HepG2 (cell line): Measurements from ENCODE around the gene C1orf216. TPM values are rescaled to one million over a fixed set of nuclear protein-coding genes. Genes with fewer than 3 reads are reported as not detected.

Experiments
- ATAC-seq: fragments of 200-7000 bp; cut with Tn5 transposase; 3 replicates; pipeline ENCODE4 v1.9.1; 2020; ENCODE audit warnings: mild to moderate bottlenecking, moderate library complexity
- BruUV-seq: library from RNA; stranded (reverse); fragments of 400-500 nt; replicated peaks from 2 replicates; lab custom pipeline; 2021; lab: Mats Ljungman, UMichigan
- CTCF ChIA-PET: fragments of 300-600 bp; formaldehyde crosslinking; extraction: SDS; loops from one replicate; lab custom pipeline; 2021; ENCODE audit warnings: low total read pairs, inconsistent platforms, low intra/inter-chr PET ratio; lab: Yijun Ruan, JAX
- POLR2A ChIA-PET: fragments of 350-600 bp; sonication (Branson Sonifier 250); formaldehyde crosslinking; loops from one replicate; lab custom pipeline; 2020; ENCODE audit warnings: antibody characterized with exemption, inconsistent platforms; lab: Yijun Ruan, JAX
- DNase-seq: peaks from one replicate; pipeline ENCODE4 v3.0.0-alpha.2; 2015; ENCODE audit warnings: low spot score
- FAIRE-seq: peaks from 3 replicates; lab custom pipeline; 2011; peaks lifted over from hg19 to GRCh38; lab: Jason Lieb, UNC
- H2AFZ ChIP-seq: one replicate; pipeline ENCODE4 v1.6.1; 2011; ENCODE audit warnings: low read length, inconsistent platforms
- H3K27ac ChIP-seq: fragments of 300-600 bp; 3 replicates; pipeline ENCODE4 v1.8.0; 2011; ENCODE audit warnings: mixed run types, mild to moderate bottlenecking, mixed read lengths, low read length, inconsistent platforms; ENCODE audit not compliant: insufficient read depth; ENCODE audit errors: extremely low read length
- H3K27me3 ChIP-seq, 2 experiments: fragments of 200-600 bp in 1 of 2; 2 replicates in 1 of 2; 3 replicates in 1 of 2; pipeline versions ENCODE4 v1.6.0 to v1.8.0; 2011; ENCODE audit warnings: low read length in 2 of 2, mild to moderate bottlenecking in 2 of 2, moderate library complexity in 2 of 2, inconsistent platforms in 1 of 2; ENCODE audit not compliant: insufficient read depth in 2 of 2, control insufficient read depth in 1 of 2
- H3K36me3 ChIP-seq, 2 experiments: fragments of 200-600 bp in 1 of 2; replicated peaks in 1 of 2; 2 replicates in 1 of 2; 3 replicates in 1 of 2; pipeline versions ENCODE4 v1.5.1 to v1.8.0; 2011; ENCODE audit warnings: low read length in 2 of 2, inconsistent platforms in 1 of 2; ENCODE audit not compliant: insufficient read depth in 2 of 2, control insufficient read depth in 1 of 2
- H3K4me1 ChIP-seq: 2 replicates; pipeline ENCODE4 v1.5.1; 2012; ENCODE audit warnings: low read length, inconsistent platforms; ENCODE audit not compliant: insufficient read depth
- H3K4me2 ChIP-seq: 2 replicates; pipeline ENCODE4 v1.6.0; 2011; ENCODE audit warnings: low read depth, low read length, inconsistent platforms
- H3K4me3 ChIP-seq, 3 experiments: fragments of 200-600 bp in 1 of 3; sonication (generic), shearing (Covaris generic) in 1 of 3; replicated peaks in 1 of 3; 2 replicates each; pipeline ENCODE4 v1.5.1; 2011 to 2016; ENCODE audit warnings: low read length in 3 of 3, inconsistent platforms in 2 of 3, low read depth in 2 of 3, mild to moderate bottlenecking in 2 of 3, control low read depth in 1 of 3, mixed read lengths in 1 of 3; ENCODE audit not compliant: insufficient read depth in 1 of 3
- H3K79me2 ChIP-seq: one replicate; pipeline ENCODE4 v1.6.1; 2011; ENCODE audit warnings: low read length, inconsistent platforms; ENCODE audit not compliant: insufficient read depth
- H3K9ac ChIP-seq: 2 replicates; pipeline ENCODE4 v1.6.0; 2011; ENCODE audit warnings: mild to moderate bottlenecking, low read depth, low read length, inconsistent platforms; ENCODE audit not compliant: insufficient read depth
- H3K9me3 ChIP-seq: 2 replicates; pipeline ENCODE4 v1.5.1; 2012; ENCODE audit warnings: mild to moderate bottlenecking, low read length
- H4K20me1 ChIP-seq: 2 replicates; pipeline ENCODE4 v1.6.0; 2011; ENCODE audit warnings: inconsistent platforms, mild to moderate bottlenecking, low read length, moderate library complexity; ENCODE audit not compliant: insufficient read depth
- AHDC1 ChIP-seq: sonication (generic); formaldehyde crosslinking; IDR thresholded peaks from 2 replicates; pipeline ENCODE4 v1.5.1; 2020; ENCODE audit warnings: mild to moderate bottlenecking, missing genetic modification reagents, borderline replicate concordance
- DMTF1 ChIP-seq: sonication (generic); formaldehyde crosslinking; IDR thresholded peaks from 2 replicates; pipeline ENCODE4 v1.4.0; 2020; ENCODE audit warnings: mild to moderate bottlenecking, missing genetic modification reagents
- NFRKB ChIP-seq: fragments of 450-650 bp; IDR thresholded peaks from 2 replicates; pipeline ENCODE4 v1.6.1; 2017
- REL ChIP-seq: sonication (generic); formaldehyde crosslinking; conservative IDR thresholded peaks from 2 replicates; pipeline ENCODE4 v1.8.0; 2022; ENCODE audit warnings: mild to moderate bottlenecking, missing genetic modification reagents, moderate library complexity
- TBX2 ChIP-seq: sonication (generic); formaldehyde crosslinking; IDR thresholded peaks from 2 replicates; pipeline ENCODE4 v1.5.0; 2020; ENCODE audit warnings: missing genetic modification reagents, mild to moderate bottlenecking, borderline replicate concordance
- ZKSCAN1 ChIP-seq: fragments of 150-350 bp; IDR thresholded peaks from 2 replicates; pipeline ENCODE4 v1.6.1; 2014; ENCODE audit warnings: low read length
- ZNF317 ChIP-seq: sonication (generic); formaldehyde crosslinking; IDR thresholded peaks from 2 replicates; pipeline ENCODE4 v1.5.0; 2020; ENCODE audit warnings: mild to moderate bottlenecking, missing genetic modification reagents
- ZNF441 ChIP-seq: sonication (generic); formaldehyde crosslinking; IDR thresholded peaks from 2 replicates; pipeline ENCODE4 v1.7.0; 2021; ENCODE audit warnings: missing genetic modification reagents, borderline replicate concordance
- ZNF562 ChIP-seq: sonication (generic); formaldehyde crosslinking; IDR thresholded peaks from 2 replicates; pipeline ENCODE4 v1.8.0; 2022; ENCODE audit warnings: missing genetic modification reagents, borderline replicate concordance
- WGBS: methylation state at CpG from one replicate; pipeline ENCODE4 v1.1.6; 2017; ENCODE audit warnings: low lambda C conversion rate; 5-methylcytosine and 5-hydroxymethylcytosine counted together
- in situ Hi-C: cut with HindIII; loops from 2 replicates; pipeline ENCODE4 v1.10.0; 2017; ENCODE audit warnings: low pct_unique_long_range_greater_than_20kb; ENCODE audit not compliant: extremely low pct_ligation_motif_present
- intact Hi-C: fragments of 100-400 bp; cut with micrococcal nuclease; formaldehyde crosslinking; loops from one replicate; pipeline ENCODE4 v1.10.0; 2022; ENCODE audit not compliant: unreplicated experiment
- polyA plus RNA-seq, 8 experiments: library from polyadenylated mRNA; depleted of rRNA in 3 of 8; stranded (reverse) in 7 of 8; unstranded in 1 of 8; fragments of >200 nt; fragmentation: Illumina TruSeq in 4 of 8; extraction: Trizol in 4 of 8; gene quantifications; 2 replicates each; pipeline versions ENCODE4 v1.2.1 to v1.2.3, GENCODE V29; 2011 to 2016; ENCODE audit warnings: low read depth in 4 of 8, missing spikeins in 1 of 8, mixed read lengths in 1 of 8; ENCODE audit not compliant: insufficient read depth in 1 of 8
- total RNA-seq, 5 experiments: library from RNA; depleted of rRNA; stranded (reverse); fragments of >200 nt; fragmentation: Illumina TruSeq; extraction: Trizol; gene quantifications; 2 replicates each; pipeline ENCODE4 v1.2.3, GENCODE V29; 2016; ENCODE audit warnings: low read depth in 1 of 5
- TF ChIP-seq, protein P1 (sequence below): sonication (generic); formaldehyde crosslinking; IDR thresholded peaks from 2 replicates; pipeline ENCODE4 v1.4.0; 2020; ENCODE audit warnings: low read depth, mild to moderate bottlenecking, missing genetic modification reagents

C1orf216 gene
- total and polyA plus RNA-seq, 2 of the 13 experiments (the other 11 are each of a cell fraction or from before 2014, with no cell fraction given), result 0.48 to 1.1 TPM

DNA sequence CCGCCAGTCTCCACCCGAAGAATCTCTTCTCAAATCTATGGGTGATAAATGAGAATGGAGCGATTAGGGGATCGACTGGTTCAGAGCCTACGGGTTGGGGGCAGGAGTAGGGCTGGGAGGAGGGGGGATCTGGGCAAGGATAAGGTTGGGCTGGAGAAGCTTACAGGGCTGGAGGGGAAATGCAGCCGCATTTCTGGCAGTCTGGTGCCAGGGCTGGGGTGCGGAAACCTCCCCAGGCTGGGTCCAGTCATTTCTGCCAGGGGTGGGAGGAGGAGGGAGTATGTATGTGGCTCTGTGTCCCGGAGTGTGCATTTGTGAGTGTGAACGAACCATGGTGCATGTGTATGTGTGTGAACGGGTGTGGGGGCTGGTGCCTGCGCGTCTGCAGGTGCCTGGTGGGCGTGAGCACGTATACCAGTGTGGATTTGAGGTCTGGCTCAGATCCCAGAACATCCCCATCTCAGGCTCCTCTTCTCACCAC lies 10.2 kb downstream of the C1orf216 start:
- H3K4me3 ChIP-seq, result peak overlapping the region; percentile 47 to 67 (median 54)
- DNase-seq, result no peak
- TF ChIP-seq, protein P1, sequence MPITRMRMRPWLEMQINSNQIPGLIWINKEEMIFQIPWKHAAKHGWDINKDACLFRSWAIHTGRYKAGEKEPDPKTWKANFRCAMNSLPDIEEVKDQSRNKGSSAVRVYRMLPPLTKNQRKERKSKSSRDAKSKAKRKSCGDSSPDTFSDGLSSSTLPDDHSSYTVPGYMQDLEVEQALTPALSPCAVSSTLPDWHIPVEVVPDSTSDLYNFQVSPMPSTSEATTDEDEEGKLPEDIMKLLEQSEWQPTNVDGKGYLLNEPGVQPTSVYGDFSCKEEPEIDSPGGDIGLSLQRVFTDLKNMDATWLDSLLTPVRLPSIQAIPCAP (CRISPR knock-in tag), result no peak
- TF ChIP-seq DMTF1 (CRISPR knock-in tag) (no peak), AHDC1 (CRISPR knock-in tag) (no peak), REL (CRISPR knock-in tag) (no peak), TBX2 (CRISPR knock-in tag) (no peak), ZNF441 (no peak), NFRKB (no peak), ZNF317 (no peak), ZNF562 (no peak), ZKSCAN1 (no peak)
- H3K4me1 ChIP-seq, result peaks cover 7% of the 10 kb centered on the region
- H4K20me1 ChIP-seq, result no peaks in the 10 kb centered on the region
- peak overlapping the region; percentile 78 for H3K4me2 ChIP-seq
- intact Hi-C loops, result loop anchor here (10.0 kb wide), 1 partner anchor 64 kb away; the partner anchor contains the start of gene PSMB2
- ATAC-seq, result peak; percentile 39
- ChIA-PET CTCF (no interaction called here), POLR2A (no interaction called here)
- no peaks in the 10 kb centered on the region for H3K36me3 ChIP-seq
- no peak overlapping the region for H2AFZ ChIP-seq
- in situ Hi-C loops, result no loop called here
- H3K27me3 ChIP-seq, result peaks cover 2 to 36% of the 10 kb centered on the region in 2 experiments; a peak in 3 of 5 replicates
- FAIRE-seq, result no peak
- no TSS peak for BruUV-seq
- no peaks in the 10 kb centered on the region for H3K9me3 ChIP-seq
- H3K79me2 ChIP-seq, result no peaks in the 10 kb centered on the region
- no peak overlapping the region for H3K27ac ChIP-seq
- 21% methylated on average over 10 of the region's 14 CpGs for WGBS
- no peak overlapping the region for H3K9ac ChIP-seq
